Heart right ventricle (tissue), 16 donors: ENCODE results near the gene KPNB1. TPM values are rescaled to one million over a fixed set of nuclear protein-coding genes. Genes with fewer than 3 reads are reported as not detected.

Experiments
- ATAC-seq, 8 donors: fragments of 200-7000 bp; cut with Tn5 transposase; one replicate each; pipeline ENCODE4 v1.9.1; 2020; ENCODE audit warnings: mild to moderate bottlenecking in 8 of 8, moderate library complexity in 8 of 8, moderate number of reproducible peaks in 1 of 8
- DNase-seq, 2 donors: peaks; one replicate each; pipeline ENCODE4 v3.0.0-alpha.2; 2020
- H3K27ac ChIP-seq, 10 donors: fragments of 200-600 bp; sonication (generic) in 2 of 10; one replicate each; pipeline versions ENCODE4 v1.5.0 to v1.8.0; 2020 to 2022; ENCODE audit warnings: mild to moderate bottlenecking in 3 of 10
- H3K27me3 ChIP-seq, 7 donors: fragments of 200-600 bp; one replicate each; pipeline ENCODE4 v1.8.0; 2021 to 2022; ENCODE audit warnings: mild to moderate bottlenecking in 2 of 7
- H3K36me3 ChIP-seq, 9 donors: fragments of 200-600 bp; sonication (generic) in 1 of 9; one replicate each; pipeline versions ENCODE4 v1.5.0 to v1.8.0; 2020 to 2022; ENCODE audit warnings: mild to moderate bottlenecking in 2 of 9
- H3K4me1 ChIP-seq, 9 donors: fragments of 200-600 bp; sonication (generic) in 1 of 9; one replicate each; pipeline versions ENCODE4 v1.5.0 to v1.8.0; 2020 to 2022; ENCODE audit warnings: mild to moderate bottlenecking in 4 of 9
- H3K4me3 ChIP-seq, 10 donors: fragments of 200-600 bp; sonication (generic) in 2 of 10; one replicate each; pipeline versions ENCODE4 v1.5.0 to v1.8.0; 2020 to 2022; ENCODE audit warnings: mild to moderate bottlenecking in 7 of 10, moderate library complexity in 2 of 10
- H3K9me3 ChIP-seq, 11 donors: fragments of 200-600 bp in 10 of 11; sonication (generic) in 2 of 11; one replicate each; pipeline versions ENCODE4 v1.5.0 to v1.8.0; 2013 to 2022; ENCODE audit warnings: mild to moderate bottlenecking in 2 of 11, control low read depth in 1 of 11, moderate library complexity in 1 of 11
- CTCF ChIP-seq, 9 donors: fragments of 200-600 bp; sonication (generic) in 2 of 9; IDR thresholded peaks; one replicate each; pipeline versions ENCODE4 v1.5.0 to v1.8.0; 2021 to 2022; ENCODE audit warnings: antibody characterized with exemption in 9 of 9, mild to moderate bottlenecking in 5 of 9, moderate library complexity in 1 of 9
- WGBS, 2 donors: extraction: QIAGEN DNeasy Blood & Tissue Kit; methylation state at CpG; one replicate each; pipeline ENCODE4 v1.1.7; 2013; ENCODE audit warnings: inconsistent platforms in 1 of 2; 5-methylcytosine and 5-hydroxymethylcytosine counted together
- intact Hi-C, 10 donors: fragments of 100-400 bp; cut with DNase I; formaldehyde crosslinking; loops; one replicate each; pipeline versions ENCODE4 v1.11.1 to v1.14.2; 2022
- polyA plus RNA-seq, 2 donors: library from polyadenylated mRNA; stranded (reverse); fragments of 200-250 nt; gene quantifications; one replicate each; pipeline ENCODE4 v1.2.3, GENCODE V29; 2013
- total RNA-seq, 10 donors: library from RNA; stranded (reverse); fragmentation: NEBNext Ultra II Directional in 3 of 10; extraction: Animal tissue kit (Norgen Biotek cat#: 25700) in 3 of 10; gene quantifications; one replicate each; pipeline versions ENCODE4 v1.2.1 to v1.2.4, GENCODE V29; 2021 to 2023
- donor health status: Arrhythmogenic right ventricular cardiomyopathy.
- donor health status: ischemic (EF 13 %, LVEDD 7.1; RV severe dilation, severe dysfunction).
- donor health status: healthy with polysubstance abuse.
- donor health status: DM: no; HTN: yes; CAD: no.
- donor health status: DM: no; HTN: no; CAD: no.
- donor health status: ischemic (EF 25% LVEDD 6.9; RV normal size, moderate dysfunction).
- donor health status: ischemic (EF 25% LVEDD 5.7; RV mildly dilated, moderate dysfunction).
- donor health status: healthy.
- donor health status: DM: yes; HTN: yes; CAD: no.
- donor health status: Ischemic cardiomyopathy.
- donor health status: ischemic (EF 35%, LVEDD 5.7; RV mildly dilated, moderate dysfunction).
- donor health status: nonischemic (EF 11% LVEDD 7.7; RV severe dilation, severe dysfunction).
- donor health status: DM: yes; HTN: yes; CAD: no.
- donor health status: PGD.
- donor health status: ischemic (EF 29% LVEDD 5.4; RV normal size, mild dysfunction).
- donor health status: nonischemic (EF 23%, LVEDD 6.1; RV moderate dilation, normal function).

Gene KPNB1
- total and polyA plus RNA-seq, 12 donors = 30.6 to 236 (median 182) TPM

GRCh38 chr17:47732399-47733046 lies 82.8 kb downstream of the KPNB1 start:
- ATAC-seq = no peak
- no peaks in the 10 kb centered on the region for H3K36me3 ChIP-seq
- 45 to 48% methylated on average over 12 of the region's 12 CpGs for WGBS, 2 donors
- DNase-seq = no peak
- TF ChIP-seq CTCF (IDR thresholded peaks at IDR 0.05) = no peak
- peaks cover 14 to 79% (median 57%) of the 10 kb centered on the region in 7 donors for H3K27me3 ChIP-seq
- peaks cover 0 to 15% (median 9%) of the 10 kb centered on the region in 9 donors for H3K4me1 ChIP-seq
- H3K27ac ChIP-seq = peak overlapping the region in 1 of 10 donors; percentile 82
- H3K9me3 ChIP-seq = no peaks in the 10 kb centered on the region
- intact Hi-C loops = loop anchor here in 1 of 10 donors (10.0 kb wide), 1 partner anchor 58 kb away; no protein-coding TSS in a partner anchor
- H3K4me3 ChIP-seq = peak overlapping the region in 7 of 10 donors; percentile 40 to 59 (median 47)

GRCh38 chr17:47733047-47733673 lies 83.4 kb downstream of the KPNB1 start, which contains the start of gene TBX21:
Gene TBX21 (plus strand): TSS chr17:47733236. CDS start chr17:47733455, 219 bp downstream.
- H3K36me3 ChIP-seq = no peaks in the 10 kb centered on the region
- H3K4me3 ChIP-seq = peak within 1 kb of the TSS; percentile 5 to 59 (median 45)
- H3K27ac ChIP-seq = peak within 1 kb of the TSS in 1 of 10 donors; percentile 82
- H3K27me3 ChIP-seq = peaks cover 14 to 80% (median 57%) of the 10 kb centered on the region in 7 donors
- DNase-seq = peak; percentile 64 to 70
- intact Hi-C loops = loop anchor here in 1 of 10 donors (10.0 kb wide), 1 partner anchor 58 kb away; no protein-coding TSS in a partner anchor
- H3K4me1 ChIP-seq = peaks cover 0 to 15% (median 9%) of the 10 kb centered on the region in 9 donors
- WGBS, 2 donors = 1% methylated on average over 72 to 73 of the region's 73 CpGs
- TF ChIP-seq CTCF (IDR thresholded peaks at IDR 0.05) = peak in 8 of 9 donors; percentile 10 to 47 (median 30)
- ATAC-seq = peak; percentile 62 to 85 (median 80)
- no peaks in the 10 kb centered on the region for H3K9me3 ChIP-seq

- DNase-seq (no peak), ATAC-seq (peak in 2 of 8 donors; percentile 17 to 33)
- no peak for TF ChIP-seq CTCF (IDR thresholded peaks at IDR 0.05)
- peaks cover 14 to 73% (median 57%) of the 10 kb centered on the region in 7 donors for H3K27me3 ChIP-seq
- intact Hi-C loops = loop anchor here in 1 of 10 donors (10.0 kb wide), 1 partner anchor 59 kb away; no protein-coding TSS in a partner anchor
- H3K27ac ChIP-seq = peak overlapping the region in 1 of 10 donors; percentile 82
- H3K4me3 ChIP-seq = peak overlapping the region; percentile 5 to 59 (median 45)
- no peaks in the 10 kb centered on the region for H3K9me3 ChIP-seq
- peaks cover 0 to 15% (median 9%) of the 10 kb centered on the region in 9 donors for H3K4me1 ChIP-seq
- H3K36me3 ChIP-seq = no peaks in the 10 kb centered on the region
- 6 to 8% methylated on average over 60 of the region's 60 CpGs for WGBS, 2 donors
These were observed 84.1 kb downstream of the KPNB1 start for GRCh38 chr17:47733674-47734410.

- H3K27me3 ChIP-seq = peaks cover 14 to 63% (median 51%) of the 10 kb centered on the region in 7 donors
- intact Hi-C loops = loop anchor here in 1 of 10 donors (10.0 kb wide), 1 partner anchor 60 kb away; no protein-coding TSS in a partner anchor
These were observed 85.4 kb downstream of the KPNB1 start for GRCh38 chr17:47735139-47735464.

More at GRCh38 chr17:47735139-47735464, 85.4 kb downstream of the KPNB1 start:
- no peaks in the 10 kb centered on the region for H3K9me3 ChIP-seq
- no peak for DNase-seq
- no peak for TF ChIP-seq CTCF (IDR thresholded peaks at IDR 0.05)
- H3K4me3 ChIP-seq = peak overlapping the region in 1 of 10 donors; percentile 45
- H3K27ac ChIP-seq = peak overlapping the region in 1 of 10 donors; percentile 76
- WGBS, 2 donors = 84 to 89% methylated on average over 3 of the region's 3 CpGs
- H3K4me1 ChIP-seq = peaks cover 0 to 15% (median 9%) of the 10 kb centered on the region in 9 donors
- no peak for ATAC-seq
- no peaks in the 10 kb centered on the region for H3K36me3 ChIP-seq
